NCI-H748 (cell line): ENCODE results near the gene HLX.

Experiments
- DNase-seq: peaks from one replicate; lab custom pipeline; 2025; ENCODE audit not compliant: unreplicated experiment; lab: John Stamatoyannopoulos, UW

The HLX gene

DNA sequence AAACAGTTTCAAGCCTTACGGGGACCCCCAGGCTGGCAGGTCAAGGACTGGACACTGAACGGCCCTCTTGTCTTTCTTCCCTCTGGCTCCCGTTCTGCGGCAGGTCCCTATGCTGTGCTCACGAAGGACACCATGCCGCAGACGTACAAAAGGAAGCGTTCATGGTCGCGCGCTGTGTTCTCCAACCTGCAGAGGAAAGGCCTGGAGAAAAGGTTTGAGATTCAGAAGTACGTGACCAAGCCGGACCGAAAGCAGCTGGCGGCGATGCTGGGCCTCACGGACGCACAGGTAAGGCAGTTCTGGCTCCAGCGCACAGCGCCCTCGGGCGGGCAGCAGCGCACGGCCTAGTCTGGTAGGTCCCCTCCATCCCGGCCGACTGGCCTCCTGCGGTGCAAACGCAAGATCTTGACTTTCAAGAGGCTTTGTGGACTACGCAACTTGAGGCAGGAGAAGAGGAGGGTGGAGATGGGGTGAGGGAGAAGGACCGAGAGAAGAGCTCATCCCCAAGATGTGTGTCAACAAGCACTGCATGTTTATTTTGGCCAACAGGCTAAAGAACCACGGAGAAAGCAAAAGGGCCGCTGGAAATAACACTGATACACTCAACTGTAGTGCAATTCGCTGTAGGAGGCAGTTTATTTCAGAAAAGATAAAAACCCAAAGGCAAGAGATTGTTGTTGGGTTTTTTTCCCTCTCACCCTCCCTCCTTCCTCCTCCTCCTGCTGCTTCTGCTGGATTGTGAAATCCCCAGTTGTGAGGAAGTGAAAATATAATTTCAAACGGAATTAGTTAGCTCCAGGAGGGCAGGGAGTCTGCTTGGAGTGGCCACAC, 3.0 kb downstream of the HLX start:
- DNase-seq: no peak

GRCh38 chr1:220884109-220884980, 5.1 kb downstream of the HLX start:
- no peak for DNase-seq

GRCh38 chr1:220884981-220885918, 6.0 kb downstream of the HLX start:
- DNase-seq: no peak

DNA sequence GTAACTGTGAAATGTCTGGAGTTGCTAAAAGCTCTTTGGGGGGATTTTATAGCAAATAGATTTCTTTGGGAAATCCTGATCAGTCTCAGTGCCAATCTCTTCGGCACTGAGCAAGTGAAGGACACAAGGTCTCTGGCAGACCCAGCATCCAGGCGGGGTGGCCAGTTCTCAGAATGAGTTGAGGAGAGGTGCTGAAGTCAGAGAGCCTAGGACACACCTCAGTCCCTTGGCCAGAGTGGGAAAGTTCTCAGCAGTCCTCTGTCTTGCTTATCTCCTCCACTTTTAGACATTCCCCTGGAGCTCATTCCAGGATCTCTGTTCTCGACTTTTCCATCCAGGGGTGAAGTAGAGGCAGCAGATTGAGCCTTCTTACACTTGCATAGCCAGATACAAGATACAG, 6.7 kb downstream of the HLX start:
- DNase-seq: no peak

DNA sequence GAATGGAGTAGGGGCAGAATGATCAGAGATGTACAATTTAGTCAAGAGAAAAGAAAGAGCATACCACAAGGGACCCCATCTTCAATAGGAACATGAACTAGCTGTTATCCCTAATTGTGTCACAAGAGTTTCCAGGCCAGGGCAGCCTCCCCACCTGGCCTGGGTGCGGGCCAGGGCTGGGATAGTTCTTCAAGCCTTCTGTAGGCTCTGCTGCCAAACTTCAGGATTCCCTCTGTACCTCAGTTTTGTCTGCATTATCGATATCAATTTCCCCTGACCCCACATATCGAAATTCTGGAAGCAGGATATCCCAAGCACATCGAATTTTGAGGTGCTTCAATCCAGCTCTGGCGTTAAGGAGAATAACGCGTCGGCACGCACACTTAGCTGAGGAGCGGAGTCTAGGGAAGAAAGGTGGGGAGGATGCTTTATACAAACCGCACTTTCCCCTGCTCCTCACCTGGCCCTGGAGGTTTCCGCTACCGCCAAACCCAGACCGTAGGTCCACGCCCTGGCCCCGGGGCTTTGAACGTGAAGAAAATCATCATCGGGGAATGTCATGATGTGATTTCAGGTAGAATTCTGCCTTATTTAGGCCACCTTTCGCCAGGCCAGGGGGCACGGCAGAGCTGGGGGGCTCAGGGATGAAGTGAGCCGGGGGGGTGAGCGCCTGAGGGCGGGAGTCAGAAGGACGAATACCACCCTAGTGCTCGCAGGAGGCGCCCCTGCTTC, 7.4 kb downstream of the HLX start:
- DNase-seq: no peak

DNA sequence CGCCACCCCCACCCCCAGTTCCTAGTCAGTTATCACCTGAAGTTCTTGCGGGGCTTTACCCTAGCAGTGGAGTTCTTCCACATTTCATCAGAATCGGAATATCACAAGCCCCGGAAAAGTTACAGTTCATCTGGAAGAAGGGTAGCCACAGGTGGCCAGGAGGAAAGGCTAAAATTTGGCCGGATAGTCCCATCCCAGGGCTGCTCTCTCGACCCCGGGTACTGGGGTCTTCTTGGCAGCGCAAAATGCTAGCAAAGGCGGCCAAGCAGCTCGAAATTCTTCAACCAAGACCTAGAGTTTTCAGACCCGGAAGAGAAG, 7.9 kb downstream of the HLX start:
- DNase-seq: no peak

DNA sequence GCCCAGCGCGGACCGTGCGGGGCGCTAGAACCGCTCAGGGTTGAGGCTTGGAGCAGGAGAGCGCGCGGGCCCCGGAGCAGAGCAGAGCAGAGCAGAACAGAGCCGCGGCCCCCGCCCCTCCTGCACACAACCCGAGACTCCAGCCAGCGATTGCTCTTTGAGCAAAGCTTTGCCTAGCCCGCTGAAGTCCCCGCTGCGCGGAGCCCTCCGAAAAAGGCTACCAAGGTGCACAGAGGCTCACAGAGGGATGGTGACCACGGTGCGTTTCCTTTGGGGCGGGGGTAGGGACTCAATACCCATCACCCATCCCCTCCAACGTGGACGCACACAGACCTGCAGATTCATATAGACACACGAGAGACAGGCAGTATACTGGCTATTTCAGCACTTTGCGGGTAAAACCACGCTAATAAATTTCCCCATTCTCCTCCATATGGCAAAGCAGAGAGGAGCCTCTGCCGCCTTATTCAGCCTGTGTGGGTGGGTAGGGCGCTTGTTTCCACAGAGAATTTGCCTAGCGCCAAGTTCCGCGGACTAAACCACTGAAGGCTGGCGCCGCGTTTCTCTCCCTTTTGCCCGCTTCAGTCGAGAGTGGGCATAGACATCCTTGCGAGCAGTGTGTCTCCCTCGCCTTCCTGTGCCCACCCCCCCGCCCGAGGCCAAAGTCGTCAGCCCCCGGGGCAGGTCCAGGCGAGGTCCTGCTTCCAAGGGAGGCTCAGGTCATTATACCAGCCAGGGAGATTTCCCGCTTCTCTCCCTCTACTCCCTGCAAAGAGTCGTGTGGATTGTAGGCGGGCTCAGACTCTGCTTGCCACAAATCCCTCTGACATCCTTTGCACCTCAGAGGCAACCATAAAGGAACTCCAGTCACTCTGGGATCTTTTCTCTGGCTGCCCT, 8.5 kb downstream of the HLX start:
- DNase-seq: peak; percentile 22

DNA sequence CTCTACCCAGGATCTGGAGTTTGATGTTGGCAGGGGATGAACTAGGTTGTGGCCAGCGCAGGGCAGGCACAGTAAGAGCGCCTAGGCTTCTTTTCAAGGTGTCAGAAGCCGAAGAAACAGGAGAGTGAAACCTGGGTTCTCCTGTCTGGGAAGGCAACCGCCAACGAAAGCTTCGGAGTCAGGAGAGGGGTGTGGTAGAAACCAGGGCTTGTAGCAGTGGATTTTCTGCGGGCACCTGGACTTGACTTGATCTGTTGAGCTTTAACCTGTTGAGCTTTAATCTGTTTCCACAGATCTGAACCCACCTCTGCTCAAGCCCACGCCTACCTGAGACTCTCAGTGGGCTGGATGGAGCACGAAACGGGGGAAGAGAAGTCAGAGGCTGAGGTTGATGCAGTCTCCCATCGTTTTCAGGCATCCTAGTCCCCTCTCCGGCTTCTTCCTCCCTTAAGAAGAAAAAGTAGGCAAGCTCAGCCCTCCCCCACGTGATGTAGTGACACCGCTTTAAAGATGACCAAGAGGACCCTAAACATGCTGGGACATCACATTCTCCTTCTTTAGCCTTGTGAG, 9.3 kb downstream of the HLX start:
- no peak for DNase-seq

- DNase-seq: no peak
These were observed 10.1 kb downstream of the HLX start for GRCh38 chr1:220889333-220889732.

GRCh38 chr1:220889848-220890287, 10.6 kb downstream of the HLX start:
- no peak for DNase-seq

DNA sequence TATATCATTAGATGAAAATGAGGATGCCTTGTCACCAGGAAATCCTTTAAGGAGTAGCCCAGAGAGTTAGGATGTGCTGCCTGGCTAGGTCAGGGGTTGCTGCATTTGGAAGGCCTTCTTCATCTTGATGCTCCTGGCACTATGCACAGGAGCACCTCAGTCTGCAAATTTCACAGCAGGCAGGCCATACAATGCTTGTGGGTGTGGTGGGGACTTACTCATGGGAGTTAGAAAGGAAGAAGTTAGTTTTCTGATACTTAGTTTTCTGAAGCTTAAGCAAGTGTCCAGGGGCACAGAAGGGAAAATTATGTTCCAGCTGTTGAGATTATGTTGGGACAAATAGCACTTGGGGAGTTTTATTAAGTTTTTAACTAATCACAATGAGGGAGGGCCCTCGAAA, 11.4 kb downstream of the HLX start:
- DNase-seq: no peak

GRCh38 chr1:220891224-220892085, 12.2 kb downstream of the HLX start:
- no peak for DNase-seq

GRCh38 chr1:220892086-220892376, 12.8 kb downstream of the HLX start:
- DNase-seq: no peak

- DNase-seq: no peak
These were observed 13.9 kb downstream of the HLX start for GRCh38 chr1:220892997-220893700.

GRCh38 chr1:220893701-220894024, 14.4 kb downstream of the HLX start:
- no peak for DNase-seq

DNA sequence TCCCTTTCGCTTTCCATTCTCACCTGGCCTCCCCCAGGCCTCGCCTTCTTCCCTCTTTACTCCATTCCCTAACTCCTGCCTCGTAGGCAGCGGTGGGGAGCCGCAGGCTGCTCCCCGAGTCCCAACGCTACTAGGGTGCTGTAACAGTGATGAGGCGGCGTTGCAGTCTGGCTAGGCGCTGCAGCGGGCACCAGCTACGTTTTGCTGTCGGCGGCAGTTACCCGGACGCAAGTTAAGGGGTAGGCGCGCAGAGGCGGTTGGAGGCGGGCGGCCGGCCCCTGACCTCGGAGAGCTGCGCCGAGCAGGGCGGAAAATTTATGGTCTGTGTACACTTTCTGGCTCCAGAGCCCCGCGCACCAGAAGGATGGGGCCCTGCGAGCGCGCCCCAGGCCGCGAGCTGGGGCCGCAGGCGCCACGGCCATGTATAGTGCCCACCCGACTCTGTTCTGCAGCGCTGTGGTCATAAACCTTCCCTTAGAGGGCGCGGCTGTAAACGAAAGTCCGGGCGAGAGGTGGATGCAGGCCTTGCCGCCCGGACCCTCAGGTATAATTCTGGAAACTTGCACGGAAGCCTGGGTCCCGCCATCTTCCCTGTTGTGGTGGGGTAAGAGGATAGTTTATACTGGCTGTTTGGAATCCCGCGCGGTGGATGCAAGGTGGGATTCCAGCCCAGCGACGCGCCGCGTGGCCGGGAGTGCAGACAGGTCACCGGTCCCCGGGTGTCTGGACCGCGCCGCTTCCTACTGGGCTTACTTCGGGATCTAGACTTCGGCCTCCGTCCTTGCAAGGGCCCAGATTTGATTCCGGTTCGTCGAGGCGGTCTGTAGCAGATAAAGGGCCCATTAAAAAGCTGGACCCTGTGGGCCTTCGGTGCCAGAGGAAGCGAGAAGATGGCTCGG, 15.0 kb downstream of the HLX start:
- no peak for DNase-seq

GRCh38 chr1:220894924-220895256, 15.6 kb downstream of the HLX start:
- DNase-seq: no peak
